Sigmoid colon (tissue), 4 donors: Measurements from ENCODE around the gene AIF1.

Experiments used
- POLR2A ChIP-seq, 2 donors: fragments of 450-650 bp; IDR thresholded peaks; one replicate each; pipeline ENCODE4 v1.6.1; 2016; ENCODE audit warnings: antibody characterized with exemption in 2 of 2, mild to moderate bottlenecking in 2 of 2, moderate library complexity in 2 of 2
- POLR2AphosphoS5 ChIP-seq, 4 donors: sonication (generic); formaldehyde crosslinking; IDR thresholded peaks; one replicate each; pipeline ENCODE4 v1.6.1; 2017; ENCODE audit warnings: antibody characterized with exemption in 4 of 4

DNA sequence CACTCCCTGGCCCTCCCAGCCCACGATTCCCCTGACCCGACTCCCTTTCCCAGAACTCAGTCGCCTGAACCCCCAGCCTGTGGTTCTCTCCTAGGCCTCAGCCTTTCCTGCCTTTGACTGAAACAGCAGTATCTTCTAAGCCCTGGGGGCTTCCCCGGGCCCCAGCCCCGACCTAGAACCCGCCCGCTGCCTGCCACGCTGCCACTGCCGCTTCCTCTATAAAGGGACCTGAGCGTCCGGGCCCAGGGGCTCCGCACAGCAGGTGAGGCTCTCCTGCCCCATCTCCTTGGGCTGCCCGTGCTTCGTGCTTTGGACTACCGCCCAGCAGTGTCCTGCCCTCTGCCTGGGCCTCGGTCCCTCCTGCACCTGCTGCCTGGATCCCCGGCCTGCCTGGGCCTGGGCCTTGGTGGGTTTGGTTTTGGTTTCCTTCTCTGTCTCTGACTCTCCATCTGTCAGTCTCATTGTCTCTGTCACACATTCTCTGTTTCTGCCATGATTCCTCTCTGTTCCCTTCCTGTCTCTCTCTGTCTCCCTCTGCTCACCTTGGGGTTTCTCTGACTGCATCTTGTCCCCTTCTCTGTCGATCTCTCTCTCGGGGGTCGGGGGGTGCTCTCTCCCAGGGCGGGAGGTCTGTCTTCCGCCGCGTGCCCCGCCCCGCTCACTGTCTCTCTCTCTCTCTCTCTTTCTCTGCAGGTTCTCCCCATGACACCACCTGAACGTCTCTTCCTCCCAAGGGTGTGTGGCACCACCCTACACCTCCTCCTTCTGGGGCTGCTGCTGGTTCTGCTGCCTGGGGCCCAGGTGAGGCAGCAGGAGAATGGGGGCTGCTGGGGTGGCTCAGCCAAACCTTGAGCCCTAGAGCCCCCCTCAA, 42.8 kb upstream of the AIF1 start, which contains the start of gene LTA:
- no peak for TF ChIP-seq POLR2A (IDR thresholded peaks at IDR 0.05)
- TF ChIP-seq POLR2AphosphoS5 (IDR thresholded peaks at IDR 0.05) = no peak
